DMS 273 (cell line): ENCODE measurements around the gene KRTAP2-2.
"Not testable (repeated sequence)": the region's sequence is repeated elsewhere in the genome, so short reads cannot be mapped to it uniquely, and the experiment has no call there.

Experiments
- DNase-seq: peaks from one replicate; lab custom pipeline; 2025; ENCODE audit not compliant: unreplicated experiment; lab: John Stamatoyannopoulos, UW

The KRTAP2-2 gene

GRCh38 chr17:41065016-41065689, 10.1 kb upstream of the KRTAP2-2 start:
- DNase-seq = not testable (repeated sequence)

- no peak for DNase-seq
These were observed 9.3 kb upstream of the KRTAP2-2 start for GRCh38 chr17:41064301-41064700.

GRCh38 chr17:41063449-41063848, 8.4 kb upstream of the KRTAP2-2 start:
- DNase-seq = no peak

- DNase-seq = no peak
These were observed 6.9 kb upstream of the KRTAP2-2 start for GRCh38 chr17:41061964-41062363.

- no peak for DNase-seq
These were observed 5.1 kb upstream of the KRTAP2-2 start, which contains the start of gene KRTAP2-3 for GRCh38 chr17:41060052-41060604. Gene KRTAP2-3, minus strand, starts transcription at chr17:41060114. Its CDS starts 64 bp downstream, at chr17:41060050.

GRCh38 chr17:41059276-41060051, 4.4 kb upstream of the KRTAP2-2 start:
- not testable (repeated sequence) for DNase-seq

GRCh38 chr17:41058741-41059140, 3.7 kb upstream of the KRTAP2-2 start:
- no peak for DNase-seq

- no peak for DNase-seq
These were observed 2.5 kb upstream of the KRTAP2-2 start for GRCh38 chr17:41057547-41057946.

- not testable (repeated sequence) for DNase-seq
These were observed 474 bp downstream of the KRTAP2-2 start for GRCh38 chr17:41054556-41054955.

- no peak for DNase-seq
These were observed 1.0 kb downstream of the KRTAP2-2 start for GRCh38 chr17:41054025-41054424.

GRCh38 chr17:41052566-41052965, 2.5 kb downstream of the KRTAP2-2 start:
- DNase-seq = no peak

GRCh38 chr17:41049110-41049509, 5.9 kb downstream of the KRTAP2-2 start:
- DNase-seq = no peak

- DNase-seq = no peak
These were observed 6.6 kb downstream of the KRTAP2-2 start for GRCh38 chr17:41048441-41048840.

- DNase-seq = not testable (repeated sequence)
These were observed 8.1 kb downstream of the KRTAP2-2 start, which contains the start of gene KRTAP2-1 for GRCh38 chr17:41046735-41047465. Gene KRTAP2-1, minus strand, starts transcription at chr17:41047316. Its CDS starts 49 bp downstream, at chr17:41047267.

- DNase-seq = no peak
These were observed 12.1 kb downstream of the KRTAP2-2 start for GRCh38 chr17:41042953-41043352.

- peak; percentile 85 for DNase-seq
These were observed 14.1 kb downstream of the KRTAP2-2 start, which contains the start of gene KRTAP1-1 for GRCh38 chr17:41040783-41041571. Gene KRTAP1-1, minus strand, starts transcription at chr17:41041450. Its CDS starts 53 bp downstream, at chr17:41041397.

- no peak for DNase-seq
These were observed 17.1 kb downstream of the KRTAP2-2 start for GRCh38 chr17:41037853-41038350.

GRCh38 chr17:41034346-41034935, 20.6 kb downstream of the KRTAP2-2 start, which contains the start of gene KRTAP1-3:
Gene KRTAP1-3, minus strand, starts transcription at chr17:41034874. Its CDS starts 53 bp downstream, at chr17:41034821.
- DNase-seq = peak; percentile 82

- DNase-seq = peak; percentile 3
These were observed 25.3 kb downstream of the KRTAP2-2 start, which contains the start of gene KRTAP1-4 for GRCh38 chr17:41029633-41030245. Gene KRTAP1-4, minus strand, starts transcription at chr17:41030195. Its CDS starts 117 bp downstream, at chr17:41030078.
